HepG2 (cell line): ENCODE data around the gene KRTAP10-4.

Source experiments
- CAMTA2 ChIP-seq: sonication (generic); formaldehyde crosslinking; IDR thresholded peaks from 2 replicates; pipeline ENCODE4 v1.4.0; 2020; ENCODE audit warnings: mild to moderate bottlenecking, missing genetic modification reagents, borderline replicate concordance
- CREM ChIP-seq, 2 experiments: sonication (generic) in 1 of 2; formaldehyde crosslinking in 1 of 2; IDR thresholded peaks; 2 replicates each; pipeline versions ENCODE4 v1.4.0 to v1.6.1; 2016 to 2020; ENCODE audit warnings: antibody characterized with exemption in 1 of 2, mild to moderate bottlenecking in 1 of 2, missing genetic modification reagents in 1 of 2
- SIN3A ChIP-seq: IDR thresholded peaks from 2 replicates; pipeline ENCODE4 v1.6.1; 2011; ENCODE audit warnings: low read depth, mild to moderate bottlenecking, control low read depth, low read length, borderline replicate concordance
- SMC3 ChIP-seq: IDR thresholded peaks from 2 replicates; pipeline ENCODE4 v1.6.1; 2011; ENCODE audit warnings: low read length, improper control_type of control experiment
- TAF1 ChIP-seq: sonication (generic); formaldehyde crosslinking; IDR thresholded peaks from 2 replicates; pipeline ENCODE4 v1.4.0; 2020; ENCODE audit warnings: missing genetic modification reagents
- YEATS2 ChIP-seq: sonication (generic); formaldehyde crosslinking; IDR thresholded peaks from 2 replicates; pipeline ENCODE4 v1.4.0; 2020; ENCODE audit warnings: missing genetic modification reagents, borderline replicate concordance
- ZBTB42 ChIP-seq: sonication (generic); formaldehyde crosslinking; IDR thresholded peaks from 2 replicates; pipeline ENCODE4 v1.5.0; 2020; ENCODE audit warnings: mild to moderate bottlenecking, missing genetic modification reagents
- ZNF383 ChIP-seq: sonication (generic); formaldehyde crosslinking; IDR thresholded peaks from 2 replicates; pipeline ENCODE4 v1.4.0; 2020; ENCODE audit warnings: missing genetic modification reagents, mild to moderate bottlenecking, borderline replicate concordance
- TF ChIP-seq, protein P1 (sequence below): sonication (generic); formaldehyde crosslinking; IDR thresholded peaks from 2 replicates; pipeline ENCODE4 v1.4.0; 2020; ENCODE audit warnings: missing genetic modification reagents, mild to moderate bottlenecking, borderline replicate concordance
- TF ChIP-seq, protein P2 (sequence below): sonication (generic); formaldehyde crosslinking; IDR thresholded peaks from 2 replicates; pipeline ENCODE4 v1.5.0; 2020; ENCODE audit warnings: mild to moderate bottlenecking, missing genetic modification reagents, moderate library complexity

DNA sequence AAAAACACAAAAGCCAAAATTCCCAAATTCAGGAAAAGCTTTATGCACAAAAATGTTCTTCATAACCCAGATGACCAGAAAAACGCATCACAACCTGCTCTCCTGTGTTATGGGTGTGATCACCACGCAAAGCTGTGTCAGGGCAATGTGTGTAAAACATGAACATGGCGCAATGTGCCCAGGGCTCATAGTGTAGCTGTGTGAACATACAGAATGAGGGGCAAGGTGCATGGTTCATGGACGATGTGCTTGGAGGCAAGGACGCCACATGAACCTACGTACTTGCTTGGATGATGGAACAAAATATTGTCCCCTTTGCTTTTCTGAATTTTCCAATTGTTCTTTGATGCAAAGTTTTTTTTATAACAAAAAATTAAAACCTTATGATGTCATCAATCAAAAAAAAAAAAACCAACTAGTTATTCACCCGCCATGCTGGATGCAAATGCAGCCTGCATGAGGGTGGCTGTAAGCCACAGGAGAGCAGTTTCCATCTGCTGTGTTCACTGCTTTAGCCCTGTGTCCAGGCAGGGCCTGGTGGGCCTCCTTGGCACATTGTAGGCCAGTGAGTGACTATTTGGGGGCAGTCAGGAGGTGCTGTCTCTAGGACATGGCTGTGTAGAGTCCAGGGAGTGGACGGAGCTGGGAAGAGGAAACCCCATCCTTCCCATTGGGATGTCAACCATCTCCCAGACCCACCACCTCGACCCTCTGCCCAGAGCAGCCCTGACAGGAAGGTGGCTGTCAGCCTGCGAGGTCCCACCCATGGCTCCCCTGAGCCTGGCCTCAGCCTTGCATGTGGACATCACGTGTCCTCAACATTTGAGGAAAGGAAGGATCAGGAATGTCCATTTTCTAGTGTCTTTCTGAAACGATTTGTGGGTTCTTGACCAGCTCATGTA is 47.2 kb upstream of the KRTAP10-4 start:
- TF ChIP-seq, protein P1, sequence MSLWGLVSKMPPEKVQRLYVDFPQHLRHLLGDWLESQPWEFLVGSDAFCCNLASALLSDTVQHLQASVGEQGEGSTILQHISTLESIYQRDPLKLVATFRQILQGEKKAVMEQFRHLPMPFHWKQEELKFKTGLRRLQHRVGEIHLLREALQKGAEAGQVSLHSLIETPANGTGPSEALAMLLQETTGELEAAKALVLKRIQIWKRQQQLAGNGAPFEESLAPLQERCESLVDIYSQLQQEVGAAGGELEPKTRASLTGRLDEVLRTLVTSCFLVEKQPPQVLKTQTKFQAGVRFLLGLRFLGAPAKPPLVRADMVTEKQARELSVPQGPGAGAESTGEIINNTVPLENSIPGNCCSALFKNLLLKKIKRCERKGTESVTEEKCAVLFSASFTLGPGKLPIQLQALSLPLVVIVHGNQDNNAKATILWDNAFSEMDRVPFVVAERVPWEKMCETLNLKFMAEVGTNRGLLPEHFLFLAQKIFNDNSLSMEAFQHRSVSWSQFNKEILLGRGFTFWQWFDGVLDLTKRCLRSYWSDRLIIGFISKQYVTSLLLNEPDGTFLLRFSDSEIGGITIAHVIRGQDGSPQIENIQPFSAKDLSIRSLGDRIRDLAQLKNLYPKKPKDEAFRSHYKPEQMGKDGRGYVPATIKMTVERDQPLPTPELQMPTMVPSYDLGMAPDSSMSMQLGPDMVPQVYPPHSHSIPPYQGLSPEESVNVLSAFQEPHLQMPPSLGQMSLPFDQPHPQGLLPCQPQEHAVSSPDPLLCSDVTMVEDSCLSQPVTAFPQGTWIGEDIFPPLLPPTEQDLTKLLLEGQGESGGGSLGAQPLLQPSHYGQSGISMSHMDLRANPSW = no peak
- TF ChIP-seq, protein P2, sequence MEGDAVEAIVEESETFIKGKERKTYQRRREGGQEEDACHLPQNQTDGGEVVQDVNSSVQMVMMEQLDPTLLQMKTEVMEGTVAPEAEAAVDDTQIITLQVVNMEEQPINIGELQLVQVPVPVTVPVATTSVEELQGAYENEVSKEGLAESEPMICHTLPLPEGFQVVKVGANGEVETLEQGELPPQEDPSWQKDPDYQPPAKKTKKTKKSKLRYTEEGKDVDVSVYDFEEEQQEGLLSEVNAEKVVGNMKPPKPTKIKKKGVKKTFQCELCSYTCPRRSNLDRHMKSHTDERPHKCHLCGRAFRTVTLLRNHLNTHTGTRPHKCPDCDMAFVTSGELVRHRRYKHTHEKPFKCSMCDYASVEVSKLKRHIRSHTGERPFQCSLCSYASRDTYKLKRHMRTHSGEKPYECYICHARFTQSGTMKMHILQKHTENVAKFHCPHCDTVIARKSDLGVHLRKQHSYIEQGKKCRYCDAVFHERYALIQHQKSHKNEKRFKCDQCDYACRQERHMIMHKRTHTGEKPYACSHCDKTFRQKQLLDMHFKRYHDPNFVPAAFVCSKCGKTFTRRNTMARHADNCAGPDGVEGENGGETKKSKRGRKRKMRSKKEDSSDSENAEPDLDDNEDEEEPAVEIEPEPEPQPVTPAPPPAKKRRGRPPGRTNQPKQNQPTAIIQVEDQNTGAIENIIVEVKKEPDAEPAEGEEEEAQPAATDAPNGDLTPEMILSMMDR (CRISPR knock-in tag) = no peak
- TF ChIP-seq CREM (IDR thresholded peaks at IDR 0.05) (no peak), CREM (CRISPR knock-in tag; IDR thresholded peaks at IDR 0.05) (no peak), SIN3A (no peak), ZNF383 (no peak), CAMTA2 (CRISPR knock-in tag) (no peak), TAF1 (no peak), SMC3 (no peak), YEATS2 (CRISPR knock-in tag) (no peak), ZBTB42 (no peak)
